NCI-H1092 (cell line): ENCODE data around the gene BLOC1S1.

Experiments used
- DNase-seq: peaks from one replicate; lab custom pipeline; 2025; lab: John Stamatoyannopoulos, UW

The BLOC1S1 gene

GRCh38 chr12:55728186-55728938, 12.5 kb downstream of the BLOC1S1 start:
- no peak for DNase-seq

GRCh38 chr12:55728939-55729818, 13.3 kb downstream of the BLOC1S1 start, which contains the start of gene CD63:
Gene CD63 (minus strand): TSS chr12:55729009. CDS start chr12:55728341, 668 bp downstream.
- peak; percentile 40 for DNase-seq

DNA sequence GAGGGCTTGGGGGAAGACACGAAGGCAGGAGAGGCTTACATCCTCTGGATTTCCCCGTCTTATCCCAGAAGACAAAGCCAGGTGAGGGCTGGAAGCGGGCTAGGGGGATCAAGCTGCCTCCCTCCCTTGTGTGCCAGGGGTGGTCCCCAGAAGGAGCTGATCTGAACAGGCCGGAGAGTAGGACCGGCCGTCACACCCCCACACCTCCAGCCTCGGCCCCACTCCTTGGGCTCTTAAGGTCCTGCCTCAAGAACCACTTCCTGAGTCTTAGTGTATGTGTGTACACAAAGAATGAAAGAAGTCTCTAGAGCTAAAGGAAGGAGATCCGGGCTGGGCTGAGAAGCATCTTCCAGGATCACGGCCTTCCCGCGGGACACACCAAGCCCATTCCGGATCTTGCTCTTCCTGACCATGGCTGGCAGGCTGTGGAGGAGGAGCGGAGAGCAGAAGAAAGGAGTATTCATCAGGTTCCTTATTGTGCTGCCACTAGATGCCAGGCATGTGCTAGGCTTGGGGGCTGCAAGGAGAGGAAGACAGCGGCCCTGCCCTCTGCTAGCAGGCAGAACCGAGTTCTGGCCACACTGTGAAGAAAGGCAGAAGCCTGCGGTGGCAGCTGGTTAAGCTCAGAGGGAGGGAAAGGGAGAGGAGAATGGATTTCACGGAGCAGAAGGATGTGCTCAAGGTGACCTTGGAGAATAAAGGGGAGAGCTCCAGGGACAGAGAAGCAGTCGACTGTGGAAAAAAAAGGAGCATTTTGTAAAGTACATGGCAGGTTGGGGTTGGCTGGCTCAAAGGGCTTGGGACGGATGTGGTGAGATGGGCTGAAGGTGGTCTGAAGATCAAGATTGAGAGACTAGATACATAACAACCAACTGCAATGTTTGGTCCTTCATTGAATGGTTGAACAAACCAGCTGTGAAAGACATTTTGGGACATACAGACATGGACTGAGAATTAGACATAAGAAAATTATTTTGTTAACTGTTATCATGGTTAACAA, 14.3 kb downstream of the BLOC1S1 start:
- no peak for DNase-seq

GRCh38 chr12:55732288-55732687, 16.4 kb downstream of the BLOC1S1 start:
- DNase-seq: no peak

DNA sequence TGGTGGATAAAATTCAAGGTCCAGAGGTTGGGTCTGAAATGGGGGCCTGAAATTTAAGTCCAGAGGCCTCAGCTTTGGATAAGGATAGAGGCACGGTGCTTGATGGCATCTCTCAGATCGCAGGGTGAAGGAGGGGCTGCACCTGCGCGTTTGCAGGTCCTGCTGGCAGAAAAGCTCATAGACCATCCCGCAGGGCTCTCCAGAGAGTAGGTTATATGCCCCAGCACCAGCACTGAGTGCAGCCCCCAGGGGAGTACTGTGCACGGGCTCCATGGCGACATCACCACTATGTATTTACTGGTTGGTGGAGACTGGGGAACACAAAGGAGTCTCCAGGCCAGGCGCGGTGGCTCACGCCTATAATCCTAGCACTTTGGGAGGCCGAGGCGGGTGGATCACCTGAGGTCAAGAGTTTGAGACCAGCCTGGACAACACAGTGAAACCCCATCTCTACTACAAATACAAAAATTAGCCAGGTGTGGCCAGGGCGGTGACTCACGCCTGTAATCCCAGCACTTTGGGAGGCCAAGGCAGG, 17.2 kb downstream of the BLOC1S1 start:
- no peak for DNase-seq

DNA sequence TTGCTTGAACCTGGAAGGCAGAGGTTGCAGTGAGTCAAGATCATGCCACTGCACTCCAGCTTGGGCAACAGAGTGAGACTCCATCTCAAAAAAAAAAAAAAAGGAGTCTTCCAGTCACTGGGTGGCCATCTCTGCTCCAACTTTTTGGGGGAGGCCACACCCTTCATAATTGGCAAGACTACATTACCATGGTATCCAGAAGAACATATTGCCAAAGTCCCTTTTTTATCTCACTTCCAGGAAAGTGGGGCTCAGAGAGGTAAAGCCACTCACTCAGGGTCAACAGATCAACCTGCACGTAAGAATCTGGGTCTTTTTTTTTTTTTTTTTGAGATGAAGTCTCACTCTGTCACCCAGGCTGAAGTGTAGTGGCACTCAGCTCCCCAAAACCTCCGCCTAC, 18.0 kb downstream of the BLOC1S1 start:
- no peak for DNase-seq

- no peak for DNase-seq
Measured at GRCh38 chr12:55734595-55734994, 18.7 kb downstream of the BLOC1S1 start.

- DNase-seq: no peak
Measured at GRCh38 chr12:55736076-55736475, 20.2 kb downstream of the BLOC1S1 start.

DNA sequence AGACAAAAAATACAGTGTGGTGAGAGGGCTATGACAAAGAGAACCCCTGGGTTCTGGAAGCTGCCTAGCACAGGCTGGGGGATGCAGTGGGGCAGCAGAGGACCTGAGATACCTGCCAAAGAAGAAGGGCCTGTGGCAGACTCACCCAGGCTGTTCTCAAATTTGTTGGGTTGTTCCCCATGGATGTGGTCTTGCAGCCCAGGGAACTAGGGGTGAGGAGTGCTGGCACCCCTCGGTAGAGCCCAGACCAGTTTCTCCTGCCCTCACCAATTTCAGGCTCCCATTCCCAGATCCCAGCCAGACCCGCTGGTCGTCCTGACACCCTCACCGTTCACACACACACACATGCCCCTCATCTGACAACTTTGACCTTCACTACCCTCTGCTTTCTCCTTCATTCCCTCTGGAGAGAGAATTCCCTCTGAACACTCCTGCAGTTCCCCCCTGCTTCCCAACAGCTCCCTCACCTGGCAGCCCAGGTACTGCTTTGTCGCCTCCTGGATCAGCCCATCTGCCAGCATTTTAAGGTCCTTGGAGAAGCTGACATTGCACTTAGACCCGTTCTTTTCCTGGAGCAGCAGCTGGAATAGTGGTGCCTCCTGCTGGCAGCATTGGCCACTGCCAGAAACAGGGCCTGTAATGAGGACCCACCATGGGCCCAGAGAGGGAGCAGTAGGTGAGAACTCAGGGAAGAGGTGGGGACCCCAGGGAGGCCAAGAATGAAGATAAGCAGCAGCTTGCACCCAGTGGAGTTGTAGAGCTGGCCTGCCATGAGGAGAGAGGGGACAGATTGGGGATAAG, 21.1 kb downstream of the BLOC1S1 start:
- DNase-seq: no peak

DNA sequence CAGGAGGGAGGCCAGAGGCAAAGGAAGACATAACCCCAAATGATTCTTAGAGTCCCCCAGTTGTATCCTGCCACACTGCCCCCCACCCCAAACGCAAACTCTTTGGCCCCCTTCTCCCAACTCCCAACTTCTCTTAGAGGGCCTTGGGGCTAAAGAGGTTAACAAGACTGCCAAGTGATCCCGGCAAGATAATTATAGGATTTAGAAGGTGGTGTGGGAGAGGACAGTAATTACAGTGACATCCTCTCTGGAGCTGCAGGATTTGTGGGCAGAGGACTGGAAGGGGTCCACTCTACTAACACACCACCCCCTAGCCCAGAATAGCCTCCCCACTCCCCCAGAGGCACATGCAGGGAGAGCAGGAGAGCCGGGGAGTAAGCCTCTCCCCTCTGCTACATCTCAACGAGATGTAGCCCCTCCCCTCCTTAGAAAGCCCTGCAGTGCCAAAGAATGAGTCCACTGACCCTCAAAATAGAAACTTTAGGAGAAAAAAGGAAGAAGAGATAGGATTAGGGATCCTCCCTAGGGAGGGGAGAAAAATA, 21.8 kb downstream of the BLOC1S1 start:
- no peak for DNase-seq

DNA sequence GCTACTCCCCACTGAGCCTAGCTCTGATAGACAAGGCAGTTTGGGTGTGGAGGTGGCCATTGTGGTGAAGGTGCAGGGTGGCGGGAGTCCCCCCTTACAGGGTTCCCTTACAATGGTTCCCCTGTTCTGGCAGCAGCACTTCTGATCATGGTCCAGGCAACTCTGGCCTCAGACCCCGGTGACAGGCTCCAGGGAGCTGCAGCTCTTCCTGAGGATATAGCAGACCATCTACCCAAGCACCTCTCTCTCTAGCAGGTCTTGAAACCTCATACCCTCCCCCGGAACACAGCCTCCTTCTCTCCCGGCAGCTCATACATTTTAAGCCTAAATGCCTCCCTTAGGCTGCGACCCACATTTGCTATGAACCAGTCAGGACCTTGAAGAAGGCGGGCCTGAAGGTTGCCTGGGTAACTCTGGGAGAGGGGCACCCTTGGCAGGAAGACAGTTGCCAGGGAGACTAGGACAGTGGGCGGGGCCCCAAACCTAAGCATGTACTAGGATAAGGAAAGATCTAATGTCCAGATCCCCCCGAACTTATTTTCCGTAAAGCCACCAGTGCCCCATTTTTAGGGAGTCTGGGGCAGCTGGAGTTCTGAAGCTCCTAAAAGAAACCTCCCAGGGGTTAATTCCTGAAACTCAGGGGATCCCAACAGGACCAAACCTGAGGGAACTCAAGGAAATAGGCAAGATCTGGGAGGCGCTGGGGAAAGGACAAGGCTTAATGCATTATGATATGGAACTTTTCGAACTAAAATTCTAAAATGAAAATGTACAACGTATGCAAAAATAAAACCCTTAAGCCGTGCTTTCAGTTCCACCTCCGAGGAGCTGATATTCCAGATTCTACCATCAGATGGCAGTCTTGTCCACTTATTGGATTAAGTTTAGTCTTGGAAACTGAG, 22.5 kb downstream of the BLOC1S1 start:
- DNase-seq: peak; percentile 78

- no peak for DNase-seq
Measured at GRCh38 chr12:55739025-55739378, 23.2 kb downstream of the BLOC1S1 start.

- DNase-seq: no peak
Measured at GRCh38 chr12:55741931-55742680, 26.3 kb downstream of the BLOC1S1 start.

GRCh38 chr12:55742719-55743405, 27.0 kb downstream of the BLOC1S1 start, which contains the start of gene GDF11:
Gene GDF11 (plus strand): TSS chr12:55743122. CDS start chr12:55743317, 195 bp downstream.
- DNase-seq: peak; percentile 82

DNA sequence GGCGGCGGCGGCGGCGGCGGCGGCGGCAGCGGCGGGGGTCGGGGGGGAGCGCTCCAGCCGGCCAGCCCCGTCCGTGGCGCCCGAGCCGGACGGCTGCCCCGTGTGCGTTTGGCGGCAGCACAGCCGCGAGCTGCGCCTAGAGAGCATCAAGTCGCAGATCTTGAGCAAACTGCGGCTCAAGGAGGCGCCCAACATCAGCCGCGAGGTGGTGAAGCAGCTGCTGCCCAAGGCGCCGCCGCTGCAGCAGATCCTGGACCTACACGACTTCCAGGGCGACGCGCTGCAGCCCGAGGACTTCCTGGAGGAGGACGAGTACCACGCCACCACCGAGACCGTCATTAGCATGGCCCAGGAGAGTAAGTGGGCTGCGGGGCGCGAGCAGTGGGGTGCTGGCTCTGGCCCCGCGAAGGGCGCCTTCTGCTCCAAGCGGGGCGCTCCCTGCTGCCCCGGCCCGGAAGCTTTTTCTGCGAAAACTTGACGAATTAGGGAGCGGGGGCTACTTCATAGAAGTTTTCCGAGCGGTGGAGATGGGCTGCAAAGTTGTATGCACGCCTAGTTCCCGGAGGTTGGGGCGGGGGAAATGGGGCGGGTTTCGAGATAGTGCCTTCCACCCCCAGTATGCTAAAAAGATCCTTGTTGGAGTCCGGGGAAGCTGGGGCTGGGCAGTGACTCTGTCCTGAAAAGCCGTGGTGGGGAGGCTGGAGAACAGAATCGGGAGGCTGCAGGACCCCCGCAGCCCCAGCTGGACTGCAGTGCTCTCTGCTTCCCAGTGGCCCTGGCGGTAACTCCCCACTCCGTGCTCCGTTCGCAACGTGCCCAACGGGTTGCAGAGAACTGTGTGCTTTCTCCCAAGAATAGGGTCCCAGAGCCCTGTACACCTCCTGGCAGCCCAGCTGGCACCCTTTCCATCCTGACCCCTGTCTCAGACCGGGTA, 27.8 kb downstream of the BLOC1S1 start:
- no peak for DNase-seq

DNA sequence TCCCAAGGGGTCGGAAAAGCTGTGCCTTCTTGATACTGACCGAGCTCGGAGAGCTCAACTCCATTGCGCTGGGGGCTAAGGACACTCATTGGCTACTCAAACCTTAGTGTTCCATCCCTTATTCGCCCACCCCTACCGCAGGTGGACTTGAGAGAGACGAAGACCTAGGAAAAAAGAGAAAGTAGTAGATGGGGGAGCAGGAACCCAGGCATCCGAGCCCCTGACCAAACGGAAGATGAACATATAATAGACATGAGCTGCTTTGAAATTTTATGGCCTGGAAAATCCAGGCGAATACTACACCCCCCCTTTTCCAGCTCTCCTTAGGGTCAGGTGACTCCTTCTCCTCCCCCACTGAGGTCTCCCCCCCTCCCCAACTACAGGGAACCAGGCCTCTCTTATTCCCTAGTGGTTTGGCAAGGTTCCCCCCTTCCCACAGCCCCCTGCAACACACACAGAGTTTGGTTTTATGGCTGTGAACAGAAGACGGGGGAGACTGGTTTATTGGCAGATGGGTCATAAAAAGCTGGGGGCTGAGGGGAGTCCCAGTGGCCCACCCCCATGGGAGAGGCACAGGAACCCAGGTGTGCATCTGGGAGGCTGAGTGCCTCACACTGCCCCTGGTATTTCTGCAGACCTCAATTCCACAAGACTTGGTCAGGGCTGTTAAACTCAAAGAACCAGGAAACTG, 28.6 kb downstream of the BLOC1S1 start:
- no peak for DNase-seq
